B cell (primary cell): Measurements from ENCODE around the gene CHST8. TPM values are rescaled to one million over a fixed set of nuclear protein-coding genes. Genes with fewer than 3 reads are reported as not detected.

ENCODE experiments used
- ATAC-seq: fragments of 200-7000 bp; cut with Tn5 transposase; one replicate; pipeline ENCODE4 v1.10.0; 2021; ENCODE audit warnings: low read depth, mild to moderate bottlenecking, moderate number of reproducible peaks, moderate library complexity
- CTCF ChIA-PET: fragments of 350-600 bp; sonication (Branson Sonifier 250); formaldehyde crosslinking; loops from one replicate; lab custom pipeline; 2021; ENCODE audit warnings: antibody characterized with exemption, inconsistent platforms; lab: Charles Lee
- POLR2A ChIA-PET: fragments of 350-600 bp; sonication (Branson Sonifier 250); formaldehyde crosslinking; loops from one replicate; lab custom pipeline; 2021; ENCODE audit warnings: antibody characterized with exemption; lab: Charles Lee
- DNase-seq: peaks from one replicate; pipeline ENCODE4 v3.0.0; 2013
- H2AFZ ChIP-seq: 2 replicates; pipeline ENCODE4 v1.6.1; 2012; ENCODE audit warnings: mild to moderate bottlenecking, low read depth, low read length; ENCODE audit not compliant: insufficient read depth, poor library complexity, severe bottlenecking
- H3K27ac ChIP-seq, 2 donors: 1 replicate in 1 of 2; 2 replicates in 1 of 2; pipeline ENCODE4 v1.5.1; 2012 to 2013; ENCODE audit warnings: low read length in 2 of 2, mild to moderate bottlenecking in 2 of 2, moderate library complexity in 1 of 2
- H3K27me3 ChIP-seq, 4 experiments: fragments of 200-600 bp in 1 of 4; sonication (generic) in 1 of 4; replicated peaks in 1 of 4; 1 replicate in 2 of 4; 2 replicates in 2 of 4; pipeline versions ENCODE4 v1.6.1 to v1.7.0; 2013 to 2016; ENCODE audit warnings: low read length in 3 of 4, mild to moderate bottlenecking in 2 of 4, mixed read lengths in 1 of 4, moderate library complexity in 1 of 4; ENCODE audit not compliant: insufficient read depth in 4 of 4, control insufficient read depth in 3 of 4; ENCODE audit errors: control extremely low read depth in 1 of 4
- H3K36me3 ChIP-seq, 2 experiments: replicated peaks in 1 of 2; 1 replicate in 1 of 2; 2 replicates in 1 of 2; pipeline versions ENCODE4 v1.6.1 to v1.7.1; 2013; ENCODE audit warnings: low read length in 1 of 2; ENCODE audit not compliant: insufficient read depth in 2 of 2, control insufficient read depth in 1 of 2; ENCODE audit errors: control extremely low read depth in 1 of 2, extremely low read depth in 1 of 2
- H3K4me1 ChIP-seq, 2 donors: fragments of 200-600 bp in 1 of 2; sonication (generic) in 1 of 2; 1 replicate in 1 of 2; 2 replicates in 1 of 2; pipeline versions ENCODE4 v1.5.1 to v1.6.1; 2013 to 2017; ENCODE audit warnings: low read length in 2 of 2; ENCODE audit not compliant: control insufficient read depth in 2 of 2, insufficient read depth in 2 of 2
- H3K4me2 ChIP-seq: replicated peaks from 2 replicates; pipeline ENCODE3; 2012; ENCODE audit warnings: mild to moderate bottlenecking, low read depth, low read length; ENCODE audit not compliant: poor library complexity, severe bottlenecking
- H3K4me3 ChIP-seq, 5 experiments: fragments of 200-600 bp in 1 of 5; sonication (generic) in 1 of 5; 1 replicate in 3 of 5; 2 replicates in 2 of 5; pipeline versions ENCODE4 v1.5.1 to v1.7.0; 2011 to 2016; ENCODE audit warnings: low read length in 4 of 5, mild to moderate bottlenecking in 4 of 5, low read depth in 2 of 5, control low read depth in 1 of 5, moderate library complexity in 1 of 5; ENCODE audit not compliant: insufficient read depth in 1 of 5; ENCODE audit errors: control extremely low read depth in 1 of 5, extremely low read depth in 1 of 5
- H3K79me2 ChIP-seq: fragments of 200-600 bp; sonication (generic); one replicate; pipeline ENCODE4 v1.6.0; 2016; ENCODE audit warnings: low read length; ENCODE audit not compliant: control insufficient read depth, insufficient read depth
- H3K9ac ChIP-seq: fragments of 200-600 bp; sonication (generic); 2 replicates; pipeline ENCODE4 v1.6.1; 2017; ENCODE audit warnings: mild to moderate bottlenecking, low read length, moderate library complexity
- H3K9me3 ChIP-seq, 3 donors: one replicate each; pipeline versions ENCODE4 v1.6.1 to v1.7.1; 2013; ENCODE audit warnings: low read length in 2 of 3; ENCODE audit not compliant: control insufficient read depth in 2 of 3, insufficient read depth in 1 of 3; ENCODE audit errors: control extremely low read depth in 1 of 3
- H4K20me1 ChIP-seq: 2 replicates; pipeline ENCODE4 v1.6.0; 2012; ENCODE audit warnings: mild to moderate bottlenecking, low read length; ENCODE audit not compliant: insufficient read depth, control insufficient read depth, poor library complexity, severe bottlenecking
- H3K27ac Mint-ChIP-seq: one replicate; pipeline ENCODE4 v1.8.0; 2021; ENCODE audit warnings: mixed read lengths
- H3K27me3 Mint-ChIP-seq: one replicate; pipeline ENCODE4 v1.8.0; 2021; ENCODE audit warnings: mixed read lengths
- H3K4me1 Mint-ChIP-seq: one replicate; pipeline ENCODE4 v1.8.0; 2021; ENCODE audit warnings: mixed read lengths
- H3K4me3 Mint-ChIP-seq: one replicate; pipeline ENCODE4 v1.8.0; 2021; ENCODE audit warnings: mixed read lengths
- H3K9me3 Mint-ChIP-seq: one replicate; pipeline ENCODE4 v1.8.0; 2022; ENCODE audit warnings: mixed read lengths; ENCODE audit not compliant: insufficient read depth
- CTCF ChIP-seq: fragments of 200-600 bp; IDR thresholded peaks from one replicate; pipeline ENCODE4 v1.8.0; 2022; ENCODE audit warnings: antibody characterized with exemption, mild to moderate bottlenecking
- EZH2 ChIP-seq: IDR thresholded peaks from 2 replicates; pipeline ENCODE4 v1.6.1; 2012; ENCODE audit warnings: borderline replicate concordance, low read depth, mild to moderate bottlenecking, moderate library complexity, low read length; ENCODE audit not compliant: insufficient read depth, poor library complexity, severe bottlenecking
- WGBS: methylation state at CpG from one replicate; pipeline ENCODE4 v1.1.5; 2013; ENCODE audit warnings: missing lambda C conversion rate; ENCODE audit not compliant: insufficient coverage; 5-methylcytosine and 5-hydroxymethylcytosine counted together
- intact Hi-C: fragments of 100-400 bp; cut with micrococcal nuclease; formaldehyde crosslinking; loops from one replicate; pipeline ENCODE4 v1.10.0; 2022
- polyA plus RNA-seq: library from polyadenylated mRNA; depleted of rRNA; stranded (reverse); fragments of >200 nt; gene quantifications from 2 replicates; pipeline ENCODE4 v1.2.3, GENCODE V29; 2012
- total RNA-seq, 2 donors: library from RNA; stranded (reverse); fragments of 120-200 nt in 1 of 2; gene quantifications; 1 replicate in 1 of 2; 2 replicates in 1 of 2; pipeline versions ENCODE4 v1.2.3 to v1.2.4, GENCODE V29; 2013 to 2022

Gene CHST8
- total and polyA plus RNA-seq, 2 donors (not counting 1 experiment from before 2014, with no cell fraction given), result not detected

GRCh38 chr19:33780746-33781145 lies 159.0 kb downstream of the CHST8 start:
- Histone ChIP-seq H3K9ac (no peak overlapping the region), H3K27me3 (peaks cover 0 to 30% (median 2%) of the 10 kb centered on the region in 4 experiments), H3K36me3 (no peaks in the 10 kb centered on the region), H3K4me1 (peaks cover 3 to 4% of the 10 kb centered on the region in 2 donors), H3K4me3 (no peak overlapping the region), H4K20me1 (no peaks in the 10 kb centered on the region), H3K4me2 (no peak overlapping the region), H3K27ac (no peak overlapping the region), H3K79me2 (no peaks in the 10 kb centered on the region), H2AFZ (no peak overlapping the region), H3K9me3 (peaks cover 0 to 14% (median 0%) of the 10 kb centered on the region in 3 donors)
- Mint-ChIP-seq H3K27me3 (peaks cover 47% of the 10 kb centered on the region), H3K4me3 (no peak overlapping the region), H3K4me1 (peaks cover 7% of the 10 kb centered on the region), H3K27ac (no peak overlapping the region), H3K9me3 (no peaks in the 10 kb centered on the region)
- POLR2A ChIA-PET, result no interaction called here
- DNase-seq, result no peak
- ATAC-seq, result no peak
- intact Hi-C loops, result no loop called here
- 86% methylated on average over 12 of the region's 12 CpGs for WGBS
- TF ChIP-seq EZH2 (no peak), CTCF (no peak)
- CTCF ChIA-PET, result no interaction called here

- POLR2A ChIA-PET, result no interaction called here
- H3K27ac ChIP-seq, result no peak overlapping the region
Observed at GRCh38 chr19:33781415-33781935, 159.7 kb downstream of the CHST8 start.

More at GRCh38 chr19:33781415-33781935, 159.7 kb downstream of the CHST8 start:
- intact Hi-C loops, result no loop called here
- Histone ChIP-seq H3K4me3 (no peak overlapping the region), H3K36me3 (no peaks in the 10 kb centered on the region), H3K9ac (no peak overlapping the region), H3K4me2 (no peak overlapping the region), H3K79me2 (no peaks in the 10 kb centered on the region), H3K27me3 (peaks cover 0 to 30% (median 2%) of the 10 kb centered on the region in 4 experiments), H4K20me1 (no peaks in the 10 kb centered on the region), H3K9me3 (peaks cover 0 to 14% (median 0%) of the 10 kb centered on the region in 3 donors), H3K4me1 (peaks cover 3 to 4% of the 10 kb centered on the region in 2 donors), H2AFZ (no peak overlapping the region)
- H3K4me3 Mint-ChIP-seq, result no peak overlapping the region
- no peak for DNase-seq
- ATAC-seq, result no peak
- H3K27me3 Mint-ChIP-seq, result peaks cover 48% of the 10 kb centered on the region
- 94% methylated on average over 15 of the region's 15 CpGs for WGBS
- CTCF ChIA-PET, result no interaction called here
- no peak for TF ChIP-seq CTCF
- TF ChIP-seq EZH2, result no peak
- no peaks in the 10 kb centered on the region for H3K9me3 Mint-ChIP-seq
- peaks cover 7% of the 10 kb centered on the region for H3K4me1 Mint-ChIP-seq
- H3K27ac Mint-ChIP-seq, result no peak overlapping the region
